VCaP (cell line): ENCODE measurements around the gene NOS1AP.

Experiments
- H3K27ac ChIP-seq: fragments of 450-650 bp; 2 replicates; pipeline ENCODE4 v1.5.1; 2017
- CTCF ChIP-seq: fragments of 450-650 bp; conservative IDR thresholded peaks from 2 replicates; pipeline ENCODE4 v1.5.1; 2017; ENCODE audit warnings: mild to moderate bottlenecking, moderate library complexity

Gene NOS1AP

GRCh38 chr1:162137179-162137960 is 67.9 kb downstream of the NOS1AP start:
- TF ChIP-seq CTCF = no peak
- H3K27ac ChIP-seq = no peak overlapping the region

- no peak for TF ChIP-seq CTCF
- no peak overlapping the region for H3K27ac ChIP-seq
These were observed 68.6 kb downstream of the NOS1AP start for GRCh38 chr1:162138112-162138511.

- TF ChIP-seq CTCF = no peak
- H3K27ac ChIP-seq = no peak overlapping the region
These were observed 69.2 kb downstream of the NOS1AP start for GRCh38 chr1:162138599-162139181.

- H3K27ac ChIP-seq = no peak overlapping the region
- no peak for TF ChIP-seq CTCF
These were observed 69.7 kb downstream of the NOS1AP start for GRCh38 chr1:162139211-162139610.

- TF ChIP-seq CTCF = no peak
- H3K27ac ChIP-seq = no peak overlapping the region
These were observed 72.0 kb downstream of the NOS1AP start for GRCh38 chr1:162141281-162142054.

- no peak overlapping the region for H3K27ac ChIP-seq
- no peak for TF ChIP-seq CTCF
These were observed 73.5 kb downstream of the NOS1AP start for GRCh38 chr1:162142968-162143367.

- peak overlapping the region; percentile 29 for H3K27ac ChIP-seq
- no peak for TF ChIP-seq CTCF
These were observed 74.8 kb downstream of the NOS1AP start for GRCh38 chr1:162144268-162144667.
